Fibroblast of mammary gland (primary cell): ENCODE measurements around the gene ATE1.
A peak's percentile ranks its signal among the peaks of the same experiment; 100 is the strongest.

Experiments
- DNase-seq: peaks from one replicate; pipeline ENCODE4 v3.0.0-alpha.2; 2010; ENCODE audit warnings: low read depth
- H3K4me3 ChIP-seq: 2 replicates; pipeline ENCODE4 v1.5.1; 2011; ENCODE audit warnings: low read depth, mild to moderate bottlenecking, low read length, moderate library complexity; ENCODE audit not compliant: control insufficient read depth
- CTCF ChIP-seq: conservative IDR thresholded peaks from 2 replicates; pipeline ENCODE4 v1.5.1; 2011; ENCODE audit warnings: low read depth, low read length, inconsistent platforms; ENCODE audit not compliant: control insufficient read depth, insufficient read depth

Gene ATE1

GRCh38 chr10:121813211-121813815 lies 114.5 kb downstream of the ATE1 start:
- TF ChIP-seq CTCF: no peak
- peak; percentile 55 for DNase-seq
- no peak overlapping the region for H3K4me3 ChIP-seq

GRCh38 chr10:121812031-121812430 lies 115.8 kb downstream of the ATE1 start:
- no peak for DNase-seq
- H3K4me3 ChIP-seq: no peak overlapping the region
- no peak for TF ChIP-seq CTCF

- DNase-seq: no peak
- no peak overlapping the region for H3K4me3 ChIP-seq
- no peak for TF ChIP-seq CTCF
Measured at GRCh38 chr10:121811386-121811785, 116.4 kb downstream of the ATE1 start.

- no peak overlapping the region for H3K4me3 ChIP-seq
- TF ChIP-seq CTCF: no peak
- DNase-seq: no peak
Measured at GRCh38 chr10:121808835-121809234, 119.0 kb downstream of the ATE1 start.

GRCh38 chr10:121804460-121804859 lies 123.4 kb downstream of the ATE1 start:
- peak; percentile 84 for DNase-seq
- TF ChIP-seq CTCF: no peak
- no peak overlapping the region for H3K4me3 ChIP-seq

GRCh38 chr10:121803611-121804010 lies 124.2 kb downstream of the ATE1 start:
- no peak for TF ChIP-seq CTCF
- DNase-seq: no peak
- no peak overlapping the region for H3K4me3 ChIP-seq

GRCh38 chr10:121800831-121801230 lies 127.0 kb downstream of the ATE1 start:
- DNase-seq: no peak
- H3K4me3 ChIP-seq: no peak overlapping the region
- no peak for TF ChIP-seq CTCF
